Measurements from ENCODE around the gene GPR17.

Gene GPR17

DNA sequence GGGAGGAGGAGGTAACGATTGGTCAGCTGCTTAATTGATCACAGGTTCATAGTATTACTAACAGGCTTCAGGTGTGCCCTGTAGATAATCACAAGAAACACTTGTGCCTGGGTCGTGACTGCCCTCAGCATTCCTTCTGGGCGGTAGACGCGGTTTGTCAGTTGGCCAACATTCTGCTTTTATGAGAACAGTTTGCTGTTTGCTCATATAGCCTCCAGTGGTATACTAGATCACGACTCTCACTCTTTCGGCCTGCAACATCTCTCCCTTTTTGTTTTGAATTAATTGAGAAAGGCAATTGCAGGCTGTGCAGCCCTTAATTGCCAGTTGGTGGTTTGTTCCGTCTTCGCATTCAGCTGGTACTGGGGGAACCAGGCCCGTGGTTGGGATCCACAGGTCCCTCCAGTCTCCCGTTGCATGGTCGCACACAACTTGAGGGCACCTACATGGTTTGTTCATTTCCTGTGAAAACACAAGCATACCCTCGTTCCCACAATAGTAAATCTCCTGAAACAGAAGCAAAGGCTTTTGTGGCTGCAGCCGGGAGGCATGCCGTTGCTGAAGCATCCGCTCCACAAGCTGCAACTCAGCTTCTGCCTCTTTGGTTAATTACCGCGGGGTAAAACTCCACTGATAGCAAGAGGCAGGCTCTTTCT, 30.3 kb upstream of the GPR17 start:
- no peak for DNase-seq

GRCh38 chr2:127618551-127619202, 27.3 kb upstream of the GPR17 start:
- DNase-seq: no peak

DNA sequence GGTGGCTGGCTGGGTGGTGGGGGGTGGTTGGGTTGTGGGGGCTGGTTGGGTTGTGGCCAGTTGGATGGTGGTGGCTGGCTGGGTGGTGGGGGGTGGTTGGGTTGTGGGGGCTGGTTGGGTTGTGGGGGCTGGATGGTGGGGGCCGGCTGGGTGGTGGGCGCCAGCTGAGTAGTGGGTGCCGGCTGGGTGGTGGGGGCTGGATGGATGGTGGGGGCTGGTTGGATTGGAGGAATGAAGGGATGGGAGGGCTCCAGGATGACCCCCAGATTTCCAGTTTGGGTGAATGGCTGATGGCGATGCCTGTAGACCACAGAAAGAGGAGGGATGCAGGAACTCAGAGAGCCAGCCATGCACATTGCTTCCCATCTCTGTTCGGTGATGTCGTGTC, 26.8 kb upstream of the GPR17 start:
- DNase-seq: no peak

DNA sequence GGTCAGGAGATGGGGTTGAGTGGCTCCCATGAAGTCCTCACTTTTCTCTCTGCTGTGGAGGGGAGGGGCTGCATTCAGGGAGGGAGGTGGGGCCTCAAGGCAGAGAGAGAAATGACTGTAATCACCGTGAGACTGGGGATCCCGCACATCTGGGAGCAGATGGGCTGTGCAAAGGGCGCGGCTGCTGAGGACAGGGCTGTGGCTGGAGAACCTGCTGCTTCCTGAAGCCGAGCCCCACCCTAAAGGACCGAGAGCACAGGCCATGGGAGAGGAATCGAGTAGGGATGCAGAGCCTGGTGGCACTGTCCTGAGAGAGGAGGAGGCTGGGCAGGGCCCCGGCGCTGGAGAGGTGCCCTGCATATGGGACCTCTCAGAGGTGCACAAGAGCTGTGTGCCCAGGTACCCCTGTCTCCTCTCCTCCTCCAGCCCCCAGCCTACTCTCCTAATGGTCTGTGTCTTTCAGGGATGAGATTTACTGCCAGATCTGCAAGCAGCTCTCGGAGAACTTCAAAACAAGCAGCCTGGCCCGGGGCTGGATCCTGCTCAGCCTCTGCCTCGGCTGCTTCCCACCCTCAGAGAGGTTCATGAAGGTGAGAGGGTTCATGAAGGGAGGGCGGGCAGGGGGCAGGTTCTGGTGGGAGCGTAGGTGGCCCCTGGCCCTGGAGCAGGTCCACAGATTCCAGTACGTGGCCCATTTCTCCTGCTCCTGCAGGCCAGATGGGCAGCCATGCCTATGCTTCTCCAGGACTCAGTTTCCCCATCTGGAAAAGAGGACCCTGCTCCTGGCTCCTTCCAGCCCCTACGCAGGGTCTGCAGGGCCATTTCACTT, 25.9 kb upstream of the GPR17 start:
- DNase-seq: no peak

GRCh38 chr2:127620866-127621265, 25.1 kb upstream of the GPR17 start:
- peak; percentile 47 to 68 (median 50) for DNase-seq

GRCh38 chr2:127621981-127622431, 23.9 kb upstream of the GPR17 start:
- DNase-seq: no peak

DNA sequence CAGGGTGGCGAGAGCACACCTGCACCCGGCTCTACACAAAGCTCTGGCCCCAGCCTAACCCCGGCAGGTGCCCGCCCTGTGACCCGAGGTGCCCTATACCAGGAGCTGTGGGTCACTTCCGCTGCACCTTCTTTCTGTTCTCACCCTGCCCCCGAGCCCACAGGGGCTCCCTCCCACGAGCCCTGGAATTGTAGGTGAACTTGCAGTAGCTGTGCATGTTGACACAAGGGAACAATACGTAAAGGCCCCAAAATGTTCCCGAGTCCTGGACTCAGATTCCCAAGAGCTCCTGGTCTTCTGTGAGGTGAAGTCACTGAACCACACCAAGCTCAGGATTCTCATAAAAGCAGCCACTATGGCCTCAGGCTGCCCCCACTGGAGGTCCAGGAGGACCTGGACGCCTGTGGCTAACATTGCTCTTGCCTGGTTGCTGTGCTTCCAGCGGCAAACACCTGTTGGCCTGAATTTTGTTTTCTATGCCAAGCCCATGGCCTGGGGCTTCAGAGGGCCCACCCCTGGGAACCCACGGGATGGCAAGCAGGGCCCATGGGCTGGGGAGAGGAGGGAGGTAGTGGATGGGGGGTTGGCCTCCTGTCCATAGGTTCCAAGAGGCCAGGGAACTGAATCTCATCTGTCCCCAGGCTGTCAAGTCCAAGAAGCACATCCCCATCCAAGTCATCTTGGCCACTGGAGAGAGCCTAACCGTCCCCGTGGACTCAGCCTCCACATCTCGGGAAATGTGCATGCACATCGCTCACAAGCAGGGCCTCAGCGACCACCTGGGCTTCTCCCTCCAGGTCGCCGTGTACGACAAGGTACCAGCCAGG, 23.2 kb upstream of the GPR17 start:
- DNase-seq: no peak

- DNase-seq: no peak
Observed at GRCh38 chr2:127623388-127624319, 22.3 kb upstream of the GPR17 start.

GRCh38 chr2:127624320-127624755, 21.6 kb upstream of the GPR17 start:
- no peak for DNase-seq

DNA sequence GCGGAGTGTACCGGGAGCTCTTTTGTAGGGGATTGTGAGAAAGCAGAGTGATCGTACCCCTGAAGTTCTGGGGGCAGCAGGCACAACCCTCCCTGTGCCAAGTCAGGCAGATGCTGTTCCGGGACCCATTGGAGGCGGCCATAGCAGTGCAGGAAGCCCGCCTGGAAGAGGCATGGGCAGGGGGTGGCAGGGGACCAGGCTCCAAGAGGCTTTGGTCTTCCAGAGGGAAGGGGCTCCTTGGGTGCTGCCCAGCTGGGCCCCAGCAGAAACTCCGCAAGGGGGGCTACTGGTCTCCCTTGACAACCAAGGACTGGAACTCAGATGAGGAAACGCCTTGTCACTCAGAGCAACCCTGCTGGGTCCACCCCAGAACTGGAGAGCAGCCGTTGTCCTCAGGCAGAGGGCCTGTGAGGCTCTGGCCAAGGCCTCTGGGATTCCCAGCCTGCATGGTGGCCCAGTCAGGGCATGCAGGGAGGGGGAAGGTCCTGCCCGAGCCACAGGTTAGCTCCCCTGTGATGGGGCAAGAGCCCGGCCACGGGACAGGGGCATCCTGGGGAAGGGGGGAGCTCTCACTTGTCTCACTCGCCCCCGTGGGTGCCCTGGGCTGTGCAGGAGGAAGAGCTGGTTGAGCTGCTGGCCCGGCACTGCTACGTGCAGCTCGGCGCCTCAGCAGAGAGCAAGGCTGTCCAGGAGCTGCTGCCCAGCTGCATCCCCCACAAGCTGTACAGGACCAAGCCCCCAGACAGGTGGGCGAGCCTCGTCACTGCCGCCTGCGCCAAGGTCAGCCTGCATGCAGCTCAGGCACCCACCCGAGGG, 21.0 kb upstream of the GPR17 start:
- DNase-seq: no peak

DNA sequence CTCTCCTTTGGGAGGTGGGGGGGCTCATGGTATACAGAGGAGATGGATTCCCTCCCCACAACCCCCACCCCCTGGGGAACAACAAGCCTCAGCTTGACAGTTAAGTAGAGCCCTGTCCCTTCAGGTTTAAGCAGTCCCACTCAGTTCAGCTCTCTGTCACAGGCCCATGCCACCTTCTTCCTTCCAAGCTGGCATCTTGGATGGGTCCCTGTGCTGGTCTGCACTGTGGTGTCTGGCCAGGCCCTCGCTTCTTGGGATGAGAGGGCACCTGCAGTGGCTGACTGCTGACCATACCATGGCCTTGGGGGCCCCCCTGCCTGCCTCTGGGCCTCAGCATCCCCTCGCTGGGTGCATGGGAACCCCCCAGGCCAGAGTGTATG, 20.4 kb upstream of the GPR17 start:
- DNase-seq: no peak

- DNase-seq: no peak
Observed at GRCh38 chr2:127626175-127626574, 19.8 kb upstream of the GPR17 start.

DNA sequence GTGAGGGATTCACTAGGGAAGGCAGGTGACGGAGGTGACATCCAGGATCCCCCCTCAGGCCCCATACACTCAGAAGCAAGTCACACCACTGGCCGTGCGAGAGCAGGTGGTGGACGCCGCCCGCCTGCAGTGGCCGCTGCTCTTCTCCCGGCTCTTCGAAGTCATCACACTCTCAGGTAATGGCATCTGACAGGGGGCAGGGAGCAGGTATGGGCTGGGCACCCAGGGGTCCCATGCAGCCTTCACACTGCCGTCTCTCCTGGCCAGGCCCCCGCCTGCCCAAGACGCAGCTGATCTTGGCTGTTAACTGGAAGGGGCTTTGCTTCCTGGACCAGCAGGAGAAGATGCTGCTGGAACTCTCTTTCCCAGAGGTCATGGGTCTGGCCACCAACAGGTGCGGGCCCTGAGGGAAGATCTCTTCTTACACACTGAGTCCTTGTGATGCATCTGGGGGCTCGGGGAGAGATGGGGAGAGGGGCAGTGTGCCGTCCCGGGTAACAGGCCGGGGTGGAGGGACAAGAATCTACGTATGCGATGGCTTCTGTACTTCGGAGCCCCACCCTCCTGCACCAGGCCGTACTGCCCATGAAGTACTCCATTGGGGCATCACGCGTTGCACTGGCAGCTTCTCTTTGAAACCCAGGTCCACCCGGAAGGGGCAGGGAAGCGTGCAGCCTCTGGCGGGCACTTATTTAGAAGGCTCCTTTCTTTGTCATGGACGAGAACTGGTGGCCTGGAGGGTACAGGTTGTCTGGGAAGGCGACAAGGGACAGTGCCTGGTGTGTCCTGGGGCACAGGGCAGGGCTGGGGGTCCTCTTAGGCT, 18.8 kb upstream of the GPR17 start:
- DNase-seq: no peak

GRCh38 chr2:127627740-127628571, 18.0 kb upstream of the GPR17 start:
- no peak for DNase-seq

- no peak for DNase-seq
Observed at GRCh38 chr2:127628767-127629614, 17.0 kb upstream of the GPR17 start.

DNA sequence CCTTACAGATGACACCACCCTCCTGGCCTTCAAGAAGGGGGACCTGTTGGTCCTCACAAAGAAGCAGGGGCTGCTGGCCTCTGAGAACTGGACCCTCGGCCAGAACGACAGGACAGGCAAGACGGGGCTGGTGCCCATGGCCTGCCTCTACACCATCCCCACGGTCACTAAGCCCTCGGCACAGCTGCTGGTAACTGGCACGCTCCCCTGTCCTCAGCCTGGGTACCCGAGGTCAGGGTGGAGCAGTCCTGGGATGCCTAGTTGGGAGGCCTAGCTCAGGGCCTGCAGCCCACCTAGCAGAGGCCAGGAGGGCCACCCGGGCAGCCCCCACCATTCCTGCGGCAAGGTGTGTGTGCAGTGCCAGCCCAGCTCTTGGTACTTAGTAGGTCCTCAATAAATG, 16.3 kb upstream of the GPR17 start:
- no peak for DNase-seq

DNA sequence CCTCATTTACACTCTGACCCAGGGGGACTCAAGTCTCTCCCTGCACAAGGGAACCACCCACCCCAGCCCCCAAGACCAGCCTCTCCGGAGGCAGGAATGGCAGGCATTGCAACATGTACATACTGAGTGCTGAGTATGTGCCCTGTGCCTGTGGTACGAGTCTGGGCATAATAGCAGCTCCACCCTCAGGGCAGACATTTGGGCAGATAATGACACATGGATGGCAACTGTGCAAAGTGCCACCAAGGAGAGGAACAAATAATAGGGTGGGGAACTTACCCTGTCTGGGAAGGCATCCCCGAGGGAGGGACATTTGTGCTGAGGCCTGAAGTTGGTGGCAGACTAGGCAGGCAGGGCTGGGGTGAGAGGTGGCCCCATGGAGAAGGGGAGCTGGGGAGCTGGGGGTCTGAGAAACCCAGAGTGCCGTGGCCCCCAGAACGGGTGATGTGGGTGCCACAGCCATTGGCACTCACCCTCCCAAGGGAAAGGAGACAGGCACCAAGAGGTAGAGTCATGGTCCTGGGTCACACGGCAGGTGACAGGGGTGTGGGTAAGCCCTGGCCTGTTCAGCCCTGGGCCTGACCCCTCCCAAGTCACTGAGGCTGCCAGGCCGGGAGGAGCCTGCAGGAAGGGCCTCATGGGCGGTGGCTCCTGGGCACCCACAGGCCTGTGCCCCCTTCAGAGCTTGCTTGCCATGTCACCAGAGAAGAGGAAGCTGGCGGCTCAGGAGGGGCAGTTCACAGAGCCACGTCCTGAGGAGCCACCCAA, 15.7 kb upstream of the GPR17 start:
- peak; percentile 20 to 48 (median 39) for DNase-seq
